GM12878 (cell line): ENCODE measurements around the gene TOLLIP. TPM values are rescaled to one million over a fixed set of nuclear protein-coding genes. Genes with fewer than 3 reads are reported as not detected.

Experiments
- ATAC-seq: fragments of 200-7000 bp; cut with Tn5 transposase; 3 replicates; pipeline ENCODE4 v1.9.1; 2020; ENCODE audit warnings: mild to moderate bottlenecking, moderate library complexity
- BruUV-seq: library from RNA; stranded (reverse); fragments of 400-500 nt; replicated peaks from 2 replicates; lab custom pipeline; 2021; lab: Mats Ljungman, UMichigan
- CTCF ChIA-PET: fragments of 300-600 bp; sonication (Branson Sonifier 250); formaldehyde crosslinking; extraction: SDS; loops from one replicate; lab custom pipeline; 2021; ENCODE audit warnings: inconsistent platforms; lab: Yijun Ruan, JAX
- POLR2A ChIA-PET: fragments of 350-600 bp; formaldehyde crosslinking; extraction: SDS; loops from one replicate; lab custom pipeline; 2021; ENCODE audit warnings: inconsistent platforms; lab: Charles Lee
- RAD21 ChIA-PET: fragments of 300-600 bp; sonication (Branson Sonifier 250); formaldehyde crosslinking; loops from one replicate; lab custom pipeline; 2023; ENCODE audit warnings: antibody characterized with exemption; ENCODE audit not compliant: unreplicated experiment; lab: Charles Lee
- SMC1A ChIA-PET: fragments of 300-600 bp; sonication (Branson Sonifier 250); formaldehyde crosslinking; loops from one replicate; lab custom pipeline; 2023; ENCODE audit not compliant: unreplicated experiment, uncharacterized antibody; lab: Charles Lee
- DNase-seq: peaks from one replicate; pipeline ENCODE4 v3.0.0-alpha.2; 2011; ENCODE audit warnings: low read depth, low spot score
- FAIRE-seq: peaks from 3 replicates; lab custom pipeline; 2011; peaks lifted over from hg19 to GRCh38; lab: Jason Lieb, UNC
- H2AFZ ChIP-seq: 2 replicates; pipeline ENCODE4 v1.6.0; 2011; ENCODE audit warnings: low read depth, low read length, control low read depth; ENCODE audit not compliant: control insufficient read depth
- H3K27ac ChIP-seq: 2 replicates; pipeline ENCODE4 v1.5.1; 2011; ENCODE audit warnings: control low read depth; ENCODE audit not compliant: control insufficient read depth, insufficient read depth
- H3K27me3 ChIP-seq, 2 experiments: replicated peaks in 1 of 2; 2 replicates each; pipeline versions ENCODE4 v1.6.0 to v1.6.1; 2011; ENCODE audit warnings: low read length in 1 of 2; ENCODE audit not compliant: control insufficient read depth in 2 of 2, insufficient read depth in 2 of 2
- H3K36me3 ChIP-seq, 2 experiments: 2 replicates each; pipeline ENCODE4 v1.5.1; 2011; ENCODE audit warnings: low read length in 1 of 2; ENCODE audit not compliant: control insufficient read depth in 2 of 2, insufficient read depth in 2 of 2
- H3K4me1 ChIP-seq: 2 replicates; pipeline ENCODE4 v1.6.1; 2011; ENCODE audit warnings: mild to moderate bottlenecking, low read length, moderate library complexity, mixed read lengths; ENCODE audit not compliant: control insufficient read depth, insufficient read depth
- H3K4me2 ChIP-seq: 2 replicates; pipeline ENCODE4 v1.6.0; 2011; ENCODE audit warnings: control low read depth; ENCODE audit not compliant: control insufficient read depth, insufficient read depth
- H3K4me3 ChIP-seq: fragments of 200-600 bp; sonication (generic); 2 replicates; pipeline ENCODE4 v1.5.1; 2016
- H3K79me2 ChIP-seq: 2 replicates; pipeline ENCODE4 v1.6.0; 2011; ENCODE audit warnings: low read length; ENCODE audit not compliant: control insufficient read depth, insufficient read depth
- H3K9ac ChIP-seq: 2 replicates; pipeline ENCODE4 v1.8.0; 2011; ENCODE audit warnings: low read length, control low read depth, mixed read lengths; ENCODE audit not compliant: control insufficient read depth, insufficient read depth
- H3K9me3 ChIP-seq: replicated peaks from 3 replicates; pipeline ENCODE4 v1.5.1; 2011; ENCODE audit warnings: mild to moderate bottlenecking, low read length; ENCODE audit not compliant: control insufficient read depth, insufficient read depth
- H4K20me1 ChIP-seq: 2 replicates; pipeline ENCODE4 v1.6.0; 2011; ENCODE audit not compliant: control insufficient read depth, insufficient read depth
- ATF7 ChIP-seq: fragments of 450-650 bp; IDR thresholded peaks from 2 replicates; pipeline ENCODE4 v1.6.1; 2016; ENCODE audit warnings: low read depth, mild to moderate bottlenecking
- HCFC1 ChIP-seq: fragments of 150-350 bp; IDR thresholded peaks from 2 replicates; pipeline ENCODE4 v1.6.1; 2014; ENCODE audit warnings: low read length
- HDAC2 ChIP-seq: fragments of 200-600 bp; sonication (generic); IDR thresholded peaks from 2 replicates; pipeline ENCODE4 v1.6.1; 2017
- POLR2AphosphoS5 ChIP-seq: IDR thresholded peaks from 2 replicates; pipeline ENCODE4 v1.6.1; 2011; ENCODE audit warnings: mild to moderate bottlenecking, low read length, inconsistent platforms
- POU2F2 ChIP-seq: IDR thresholded peaks from 3 replicates; pipeline ENCODE4 v1.6.1; 2011; ENCODE audit warnings: low read depth, mild to moderate bottlenecking, low read length, borderline replicate concordance
- RBBP5 ChIP-seq: fragments of 200-600 bp; sonication (generic); conservative IDR thresholded peaks from 2 replicates; pipeline ENCODE4 v1.6.1; 2016
- WGBS: methylation state at CpG from one replicate; pipeline ENCODE4 v1.1.6; 2016; ENCODE audit warnings: low lambda C conversion rate; ENCODE audit not compliant: insufficient replicate concordance, insufficient coverage; ENCODE audit errors: missing lambda C conversion rate; 5-methylcytosine and 5-hydroxymethylcytosine counted together
- in situ Hi-C: fragments of 300-500 bp; cut with MboI; formaldehyde crosslinking; loops from 9 replicates; pipeline ENCODE4 v1.14.3; 2018; ENCODE audit warnings: mixed read lengths
- intact Hi-C: fragments of 100-400 bp; cut with micrococcal nuclease; formaldehyde crosslinking; loops from one replicate; pipeline ENCODE4 v1.14.2; 2022; ENCODE audit not compliant: unreplicated experiment
- polyA plus RNA-seq, 11 experiments: library from polyadenylated mRNA; depleted of rRNA in 4 of 11; unstranded in 6 of 11; stranded (reverse) in 5 of 11; fragments of >200 nt; fragmentation: Nextera tagmentation in 4 of 11; fragmentation: Illumina TruSeq in 1 of 11; extraction: Ambion mirVana in 4 of 11; extraction: Trizol in 1 of 11; gene quantifications; 1 replicate in 1 of 11; 2 replicates in 10 of 11; pipeline versions ENCODE4 v1.2.1 to v1.2.3, GENCODE V29; 2011 to 2016; ENCODE audit warnings: inconsistent platforms in 2 of 11, missing spikeins in 2 of 11, low read depth in 1 of 11
- total RNA-seq, 4 experiments: library from RNA; depleted of rRNA in 3 of 4; stranded (reverse); fragments of >200 nt in 3 of 4; fragmentation: Illumina TruSeq in 1 of 4; extraction: Trizol in 1 of 4; gene quantifications; 2 replicates each; pipeline versions ENCODE4 v1.2.1 to v1.2.3, GENCODE V29; 2013 to 2021
- TF ChIP-seq, protein P1 (sequence below): fragments of 450-650 bp; IDR thresholded peaks from 2 replicates; pipeline ENCODE4 v1.6.1; 2018; ENCODE audit warnings: borderline replicate concordance, mild to moderate bottlenecking; ENCODE audit not compliant: partially characterized antibody
- TF ChIP-seq, protein P2 (sequence below): IDR thresholded peaks from 2 replicates; pipeline ENCODE4 v1.6.1; 2011; ENCODE audit warnings: low read depth, low read length, improper control_type of control experiment, borderline replicate concordance
- TF ChIP-seq, protein P3 (sequence below): fragments of 450-650 bp; IDR thresholded peaks from 2 replicates; pipeline ENCODE4 v1.6.1; 2016; ENCODE audit warnings: mild to moderate bottlenecking
- TF ChIP-seq, protein P4 (sequence below): fragments of 450-650 bp; IDR thresholded peaks from 2 replicates; pipeline ENCODE4 v1.6.1; 2017; ENCODE audit warnings: borderline replicate concordance
- TF ChIP-seq, protein P5 (sequence below): fragments of 450-650 bp; IDR thresholded peaks from 2 replicates; pipeline ENCODE4 v1.6.1; 2014; ENCODE audit warnings: mild to moderate bottlenecking
- TF ChIP-seq, protein P6 (sequence below): IDR thresholded peaks from 2 replicates; pipeline ENCODE4 v1.6.1; 2011; ENCODE audit warnings: mild to moderate bottlenecking, low read depth, low read length, moderate library complexity; ENCODE audit not compliant: insufficient replicate concordance

Gene TOLLIP
- total and polyA plus RNA-seq, 10 of the 15 experiments (the other 5 are each of a cell fraction or from before 2014, with no cell fraction given) = 0.47 to 39.5 (median 21.6) TPM

DNA sequence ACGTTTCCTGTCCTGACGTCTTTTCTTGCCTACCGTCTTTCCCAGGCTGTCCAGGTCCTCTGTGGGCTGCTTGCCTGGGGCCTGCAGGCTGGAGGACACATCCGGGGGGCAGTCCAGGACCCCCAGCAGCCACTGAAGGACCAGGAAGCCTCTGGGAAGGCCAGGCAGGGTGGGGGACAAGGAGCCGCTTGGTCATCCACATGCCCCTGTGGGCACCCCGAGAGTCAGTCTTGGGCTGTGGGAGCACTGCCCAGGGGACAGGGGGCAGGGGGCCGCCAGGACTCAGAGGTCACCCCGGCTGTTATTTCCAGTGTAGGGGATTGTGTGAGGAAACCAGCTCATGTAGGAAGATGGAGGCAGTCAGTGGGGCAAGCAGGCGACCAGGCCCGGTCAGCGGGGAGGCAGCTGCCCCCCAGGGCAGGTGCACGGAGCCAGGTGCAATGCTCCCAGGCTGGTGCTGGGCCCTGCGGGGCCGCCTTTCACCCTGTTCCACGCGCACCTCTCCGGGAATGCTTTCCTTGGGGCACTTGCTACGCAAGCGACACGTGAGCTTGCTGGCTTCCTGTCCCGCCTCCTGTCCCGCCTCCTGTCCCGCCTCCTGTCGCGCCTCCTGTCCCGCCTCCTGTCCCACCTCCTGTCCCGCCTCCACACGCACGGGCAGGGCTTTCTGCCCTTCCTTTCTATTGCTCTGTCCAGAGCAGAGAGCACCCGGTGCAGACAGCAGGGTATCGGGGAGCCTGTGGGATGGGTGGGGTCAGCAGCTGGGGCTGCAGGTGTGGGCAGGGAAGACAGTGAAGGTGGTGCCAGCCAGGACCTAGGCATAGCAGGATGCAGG, 47.0 kb downstream of the TOLLIP start:
- POLR2A ChIA-PET = no interaction called here
- Histone ChIP-seq H2AFZ (peak overlapping the region; percentile 83), H3K9me3 (peaks cover 3% of the 10 kb centered on the region; the same call in 1 of the 3 replicates), H3K79me2 (no peaks in the 10 kb centered on the region), H3K36me3 (no peaks in the 10 kb centered on the region), H3K27me3 (no peaks in the 10 kb centered on the region), H3K4me1 (0 out of 2 replicates have a peak, but pooled peaks cover 2% of the 10 kb centered on the region), H3K27ac (peak overlapping the region; percentile 48), H3K9ac (peak overlapping the region; percentile 70), H4K20me1 (no peaks in the 10 kb centered on the region), H3K4me3 (peak overlapping the region; percentile 53; the same call in 1 of the 2 replicates), H3K4me2 (peak overlapping the region; percentile 79)
- SMC1A ChIA-PET = interaction anchor here (0.8 kb wide), 1 partner anchor 312 kb away, joined by 4 read pairs; no protein-coding TSS in a partner anchor
- ATAC-seq (peak; percentile 98), DNase-seq (peak; percentile 52), FAIRE-seq (no peak)
- in situ Hi-C loops = no loop called here
- intact Hi-C loops = no loop called here
- CTCF ChIA-PET = interaction anchor here (0.7 kb wide), 1 partner anchor 63 kb away, joined by 3 read pairs; no protein-coding TSS in a partner anchor
- 8% methylated on average over 28 of the region's 31 CpGs for WGBS
- RAD21 ChIA-PET = interaction anchor here (0.6 to 1.5 kb wide), 2 partner anchors 257 to 313 kb away, joined by 3 to 5 read pairs; no protein-coding TSS in a partner anchor
- BruUV-seq = no TSS peak
- TF ChIP-seq POU2F2 = peak; percentile 85; the same call in 2 of the 3 replicates
- TF ChIP-seq RBBP5 = no peak
- TF ChIP-seq ATF7 = no peak
- TF ChIP-seq, protein P1, sequence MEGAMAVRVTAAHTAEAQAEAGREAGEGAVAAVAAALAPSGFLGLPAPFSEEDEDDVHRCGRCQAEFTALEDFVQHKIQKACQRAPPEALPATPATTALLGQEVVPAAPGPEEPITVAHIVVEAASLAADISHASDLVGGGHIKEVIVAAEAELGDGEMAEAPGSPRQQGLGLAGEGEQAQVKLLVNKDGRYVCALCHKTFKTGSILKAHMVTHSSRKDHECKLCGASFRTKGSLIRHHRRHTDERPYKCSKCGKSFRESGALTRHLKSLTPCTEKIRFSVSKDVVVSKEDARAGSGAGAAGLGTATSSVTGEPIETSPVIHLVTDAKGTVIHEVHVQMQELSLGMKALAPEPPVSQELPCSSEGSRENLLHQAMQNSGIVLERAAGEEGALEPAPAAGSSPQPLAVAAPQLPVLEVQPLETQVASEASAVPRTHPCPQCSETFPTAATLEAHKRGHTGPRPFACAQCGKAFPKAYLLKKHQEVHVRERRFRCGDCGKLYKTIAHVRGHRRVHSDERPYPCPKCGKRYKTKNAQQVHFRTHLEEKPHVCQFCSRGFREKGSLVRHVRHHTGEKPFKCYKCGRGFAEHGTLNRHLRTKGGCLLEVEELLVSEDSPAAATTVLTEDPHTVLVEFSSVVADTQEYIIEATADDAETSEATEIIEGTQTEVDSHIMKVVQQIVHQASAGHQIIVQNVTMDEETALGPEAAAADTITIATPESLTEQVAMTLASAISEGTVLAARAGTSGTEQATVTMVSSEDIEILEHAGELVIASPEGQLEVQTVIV = no peak
- TF ChIP-seq, protein P2, sequence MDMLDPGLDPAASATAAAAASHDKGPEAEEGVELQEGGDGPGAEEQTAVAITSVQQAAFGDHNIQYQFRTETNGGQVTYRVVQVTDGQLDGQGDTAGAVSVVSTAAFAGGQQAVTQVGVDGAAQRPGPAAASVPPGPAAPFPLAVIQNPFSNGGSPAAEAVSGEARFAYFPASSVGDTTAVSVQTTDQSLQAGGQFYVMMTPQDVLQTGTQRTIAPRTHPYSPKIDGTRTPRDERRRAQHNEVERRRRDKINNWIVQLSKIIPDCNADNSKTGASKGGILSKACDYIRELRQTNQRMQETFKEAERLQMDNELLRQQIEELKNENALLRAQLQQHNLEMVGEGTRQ = peak; percentile 65
- TF ChIP-seq HDAC2 = no peak
- TF ChIP-seq, protein P3, sequence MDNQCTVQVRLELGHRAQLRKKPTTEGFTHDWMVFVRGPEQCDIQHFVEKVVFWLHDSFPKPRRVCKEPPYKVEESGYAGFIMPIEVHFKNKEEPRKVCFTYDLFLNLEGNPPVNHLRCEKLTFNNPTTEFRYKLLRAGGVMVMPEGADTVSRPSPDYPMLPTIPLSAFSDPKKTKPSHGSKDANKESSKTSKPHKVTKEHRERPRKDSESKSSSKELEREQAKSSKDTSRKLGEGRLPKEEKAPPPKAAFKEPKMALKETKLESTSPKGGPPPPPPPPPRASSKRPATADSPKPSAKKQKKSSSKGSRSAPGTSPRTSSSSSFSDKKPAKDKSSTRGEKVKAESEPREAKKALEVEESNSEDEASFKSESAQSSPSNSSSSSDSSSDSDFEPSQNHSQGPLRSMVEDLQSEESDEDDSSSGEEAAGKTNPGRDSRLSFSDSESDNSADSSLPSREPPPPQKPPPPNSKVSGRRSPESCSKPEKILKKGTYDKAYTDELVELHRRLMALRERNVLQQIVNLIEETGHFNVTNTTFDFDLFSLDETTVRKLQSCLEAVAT = no peak
- TF ChIP-seq, protein P4, sequence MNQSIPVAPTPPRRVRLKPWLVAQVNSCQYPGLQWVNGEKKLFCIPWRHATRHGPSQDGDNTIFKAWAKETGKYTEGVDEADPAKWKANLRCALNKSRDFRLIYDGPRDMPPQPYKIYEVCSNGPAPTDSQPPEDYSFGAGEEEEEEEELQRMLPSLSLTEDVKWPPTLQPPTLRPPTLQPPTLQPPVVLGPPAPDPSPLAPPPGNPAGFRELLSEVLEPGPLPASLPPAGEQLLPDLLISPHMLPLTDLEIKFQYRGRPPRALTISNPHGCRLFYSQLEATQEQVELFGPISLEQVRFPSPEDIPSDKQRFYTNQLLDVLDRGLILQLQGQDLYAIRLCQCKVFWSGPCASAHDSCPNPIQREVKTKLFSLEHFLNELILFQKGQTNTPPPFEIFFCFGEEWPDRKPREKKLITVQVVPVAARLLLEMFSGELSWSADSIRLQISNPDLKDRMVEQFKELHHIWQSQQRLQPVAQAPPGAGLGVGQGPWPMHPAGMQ = no peak
- peak; percentile 91 for TF ChIP-seq POLR2AphosphoS5
- TF ChIP-seq, protein P5, sequence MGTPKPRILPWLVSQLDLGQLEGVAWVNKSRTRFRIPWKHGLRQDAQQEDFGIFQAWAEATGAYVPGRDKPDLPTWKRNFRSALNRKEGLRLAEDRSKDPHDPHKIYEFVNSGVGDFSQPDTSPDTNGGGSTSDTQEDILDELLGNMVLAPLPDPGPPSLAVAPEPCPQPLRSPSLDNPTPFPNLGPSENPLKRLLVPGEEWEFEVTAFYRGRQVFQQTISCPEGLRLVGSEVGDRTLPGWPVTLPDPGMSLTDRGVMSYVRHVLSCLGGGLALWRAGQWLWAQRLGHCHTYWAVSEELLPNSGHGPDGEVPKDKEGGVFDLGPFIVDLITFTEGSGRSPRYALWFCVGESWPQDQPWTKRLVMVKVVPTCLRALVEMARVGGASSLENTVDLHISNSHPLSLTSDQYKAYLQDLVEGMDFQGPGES = no peak
- TF ChIP-seq, protein P6, sequence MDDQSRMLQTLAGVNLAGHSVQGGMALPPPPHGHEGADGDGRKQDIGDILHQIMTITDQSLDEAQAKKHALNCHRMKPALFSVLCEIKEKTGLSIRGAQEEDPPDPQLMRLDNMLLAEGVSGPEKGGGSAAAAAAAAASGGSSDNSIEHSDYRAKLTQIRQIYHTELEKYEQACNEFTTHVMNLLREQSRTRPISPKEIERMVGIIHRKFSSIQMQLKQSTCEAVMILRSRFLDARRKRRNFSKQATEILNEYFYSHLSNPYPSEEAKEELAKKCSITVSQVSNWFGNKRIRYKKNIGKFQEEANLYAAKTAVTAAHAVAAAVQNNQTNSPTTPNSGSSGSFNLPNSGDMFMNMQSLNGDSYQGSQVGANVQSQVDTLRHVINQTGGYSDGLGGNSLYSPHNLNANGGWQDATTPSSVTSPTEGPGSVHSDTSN = no peak
- TF ChIP-seq HCFC1 = peak; percentile 52
